SIG-M5 treated with dmso at 0.1 percent for 504 hours (cell line): ENCODE data around the gene C17orf75.

ENCODE experiments used
- DNase-seq: peaks from one replicate; lab custom pipeline; 2025; ENCODE audit not compliant: unreplicated experiment; lab: John Stamatoyannopoulos, UW

Gene C17orf75

DNA sequence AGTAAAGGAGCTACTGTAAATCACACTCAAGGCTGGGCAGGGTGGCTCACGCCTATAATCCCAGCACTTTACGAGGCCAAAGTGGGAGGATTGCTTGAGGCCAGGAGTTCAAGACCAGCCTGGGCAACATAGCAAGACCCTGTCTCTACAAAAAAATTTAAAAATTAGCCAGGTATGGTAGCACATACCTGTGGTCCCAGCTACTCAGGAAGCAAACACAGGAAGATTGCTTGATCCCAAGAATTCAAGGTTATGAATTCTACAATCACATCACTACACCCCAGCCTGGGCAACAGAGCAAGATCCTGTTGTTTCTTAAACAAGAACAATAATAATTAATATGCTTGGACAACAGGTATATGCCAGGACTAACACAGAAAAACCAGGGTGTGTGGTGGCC lies 63.2 kb downstream of the C17orf75 start:
- no peak for DNase-seq
